ENCODE results near the gene MCUB. TPM values are rescaled to one million over a fixed set of nuclear protein-coding genes. Genes with fewer than 3 reads are reported as not detected.

Gene MCUB
- total and polyA plus RNA-seq, 2 experiments from 2014 or later = 6.2 to 9.9 TPM

- no peaks in the 10 kb centered on the region for H3K4me1 ChIP-seq (ENCODE audit: insufficient read depth)
- H3K9me2 ChIP-seq (replicated peaks; ENCODE audit: insufficient read depth) = no peaks in the 10 kb centered on the region
- no peak overlapping the region for H2AFZ ChIP-seq
- 97% methylated on average over 6 of the region's 6 CpGs for WGBS (ENCODE audit: low lambda C conversion rate, missing lambda C conversion rate)
- no peaks in the 10 kb centered on the region for H4K20me1 ChIP-seq (ENCODE audit: insufficient read depth, poor library complexity, severe bottlenecking)
- no peak for DNase-seq (ENCODE audit: low spot score)
- TF ChIP-seq EZH2 (IDR thresholded peaks at IDR 0.05; ENCODE audit: borderline replicate concordance) (no peak), EZH2phosphoT487 (IDR thresholded peaks at IDR 0.05; ENCODE audit: low read depth, severe bottlenecking, unreplicated experiment) (no peak)
- TF ChIP-seq, protein P1, sequence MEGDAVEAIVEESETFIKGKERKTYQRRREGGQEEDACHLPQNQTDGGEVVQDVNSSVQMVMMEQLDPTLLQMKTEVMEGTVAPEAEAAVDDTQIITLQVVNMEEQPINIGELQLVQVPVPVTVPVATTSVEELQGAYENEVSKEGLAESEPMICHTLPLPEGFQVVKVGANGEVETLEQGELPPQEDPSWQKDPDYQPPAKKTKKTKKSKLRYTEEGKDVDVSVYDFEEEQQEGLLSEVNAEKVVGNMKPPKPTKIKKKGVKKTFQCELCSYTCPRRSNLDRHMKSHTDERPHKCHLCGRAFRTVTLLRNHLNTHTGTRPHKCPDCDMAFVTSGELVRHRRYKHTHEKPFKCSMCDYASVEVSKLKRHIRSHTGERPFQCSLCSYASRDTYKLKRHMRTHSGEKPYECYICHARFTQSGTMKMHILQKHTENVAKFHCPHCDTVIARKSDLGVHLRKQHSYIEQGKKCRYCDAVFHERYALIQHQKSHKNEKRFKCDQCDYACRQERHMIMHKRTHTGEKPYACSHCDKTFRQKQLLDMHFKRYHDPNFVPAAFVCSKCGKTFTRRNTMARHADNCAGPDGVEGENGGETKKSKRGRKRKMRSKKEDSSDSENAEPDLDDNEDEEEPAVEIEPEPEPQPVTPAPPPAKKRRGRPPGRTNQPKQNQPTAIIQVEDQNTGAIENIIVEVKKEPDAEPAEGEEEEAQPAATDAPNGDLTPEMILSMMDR (IDR thresholded peaks at IDR 0.05; ENCODE audit: poor library complexity) = no peak
- H3K4me3 ChIP-seq = no peak overlapping the region
- no peaks in the 10 kb centered on the region for H3K27me3 ChIP-seq
- H3K9me3 ChIP-seq (ENCODE audit: low read depth) = no peaks in the 10 kb centered on the region
- no peaks in the 10 kb centered on the region for H3K36me3 ChIP-seq (replicated peaks; ENCODE audit: insufficient read depth, low read depth)
- no peaks in the 10 kb centered on the region for H3K79me2 ChIP-seq
- no peak overlapping the region for H3K27ac ChIP-seq
- no peak overlapping the region for H3K4me2 ChIP-seq
Measured at GRCh38 chr4:109683621-109684253, 123.7 kb downstream of the MCUB start.

- H3K27me3 ChIP-seq = no peaks in the 10 kb centered on the region
- H3K4me2 ChIP-seq = no peak overlapping the region
- H3K4me3 ChIP-seq = no peak overlapping the region
- no peak overlapping the region for H2AFZ ChIP-seq
- TF ChIP-seq, protein P1 (IDR thresholded peaks at IDR 0.05; ENCODE audit: poor library complexity) = no peak
- TF ChIP-seq EZH2phosphoT487 (IDR thresholded peaks at IDR 0.05; ENCODE audit: low read depth, severe bottlenecking, unreplicated experiment) (no peak), EZH2 (IDR thresholded peaks at IDR 0.05; ENCODE audit: borderline replicate concordance) (no peak)
- H3K4me1 ChIP-seq (ENCODE audit: insufficient read depth) = no peaks in the 10 kb centered on the region
- H3K27ac ChIP-seq = no peak overlapping the region
- no peaks in the 10 kb centered on the region for H3K9me2 ChIP-seq (replicated peaks; ENCODE audit: insufficient read depth)
- H3K9me3 ChIP-seq (ENCODE audit: low read depth) = no peaks in the 10 kb centered on the region
- no peaks in the 10 kb centered on the region for H3K36me3 ChIP-seq (replicated peaks; ENCODE audit: insufficient read depth, low read depth)
- no peaks in the 10 kb centered on the region for H3K79me2 ChIP-seq
- no peaks in the 10 kb centered on the region for H4K20me1 ChIP-seq (ENCODE audit: insufficient read depth, poor library complexity, severe bottlenecking)
- no peak for DNase-seq (ENCODE audit: low spot score)
Measured at GRCh38 chr4:109684727-109685126, 124.7 kb downstream of the MCUB start.

GRCh38 chr4:109690690-109691410 lies 130.8 kb downstream of the MCUB start:
- Histone ChIP-seq H3K79me2 (no peaks in the 10 kb centered on the region), H4K20me1 (ENCODE audit: insufficient read depth, poor library complexity, severe bottlenecking) (peaks cover 2% of the 10 kb centered on the region), H3K27me3 (no peaks in the 10 kb centered on the region), H3K36me3 (replicated peaks; ENCODE audit: insufficient read depth, low read depth) (no peaks in the 10 kb centered on the region), H3K4me1 (ENCODE audit: insufficient read depth) (no peaks in the 10 kb centered on the region), H3K9me3 (ENCODE audit: low read depth) (no peaks in the 10 kb centered on the region), H3K9me2 (replicated peaks; ENCODE audit: insufficient read depth) (no peaks in the 10 kb centered on the region), H3K4me3 (no peak overlapping the region), H3K4me2 (no peak overlapping the region), H3K27ac (no peak overlapping the region), H2AFZ (no peak overlapping the region)
- WGBS (ENCODE audit: low lambda C conversion rate, missing lambda C conversion rate) = 96% methylated on average over 6 of the region's 6 CpGs
- no peak for DNase-seq (ENCODE audit: low spot score)
- TF ChIP-seq, protein P1 (IDR thresholded peaks at IDR 0.05; ENCODE audit: poor library complexity) = no peak
- TF ChIP-seq EZH2 (IDR thresholded peaks at IDR 0.05; ENCODE audit: borderline replicate concordance) (no peak), EZH2phosphoT487 (IDR thresholded peaks at IDR 0.05; ENCODE audit: low read depth, severe bottlenecking, unreplicated experiment) (no peak)
